Stimulated activated CD4-positive, alpha-beta T cell treated with anti-CD3 and anti-CD28 coated beads, Interleukin-12 subunit alpha, Interleukin-12 subunit beta, amount 100 ng/mL, for 24 hours (primary cell): ENCODE measurements around the gene PRDM16.

Source experiments
- DNase-seq, 2 experiments: peaks; one replicate each; pipeline ENCODE4 v3.0.0-alpha.2; 2020; ENCODE audit warnings: low read depth in 2 of 2

PRDM16 gene

DNA sequence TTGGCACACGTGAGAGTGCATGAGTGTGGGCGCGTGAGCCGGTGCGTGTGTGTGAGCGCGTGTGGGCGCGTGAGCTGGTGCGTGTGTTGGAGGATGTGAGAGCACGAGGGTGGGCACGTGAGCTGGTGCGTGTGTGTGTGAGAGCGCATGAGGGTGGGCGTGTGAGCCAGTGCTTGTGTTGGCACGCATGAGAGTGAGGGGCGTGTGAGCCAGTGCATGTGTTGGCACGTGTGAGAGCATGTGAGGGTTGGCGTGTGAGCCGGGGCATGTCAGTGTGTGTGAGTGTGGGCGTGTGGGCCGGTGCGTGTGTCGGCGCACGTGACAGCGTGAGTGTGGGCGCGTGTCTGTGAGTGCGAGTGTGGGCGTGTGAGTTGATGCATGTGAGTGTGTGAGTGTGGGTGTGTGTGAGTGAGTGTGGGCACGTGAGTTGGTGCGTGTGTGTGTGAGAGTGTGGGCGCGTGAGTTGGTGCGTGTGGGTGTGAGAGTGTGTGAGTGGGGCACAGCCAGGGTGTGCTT is 339.8 kb downstream of the PRDM16 start:
- DNase-seq = no peak

- no peak for DNase-seq
These were observed 340.6 kb downstream of the PRDM16 start for GRCh38 chr1:3409366-3410141.

DNA sequence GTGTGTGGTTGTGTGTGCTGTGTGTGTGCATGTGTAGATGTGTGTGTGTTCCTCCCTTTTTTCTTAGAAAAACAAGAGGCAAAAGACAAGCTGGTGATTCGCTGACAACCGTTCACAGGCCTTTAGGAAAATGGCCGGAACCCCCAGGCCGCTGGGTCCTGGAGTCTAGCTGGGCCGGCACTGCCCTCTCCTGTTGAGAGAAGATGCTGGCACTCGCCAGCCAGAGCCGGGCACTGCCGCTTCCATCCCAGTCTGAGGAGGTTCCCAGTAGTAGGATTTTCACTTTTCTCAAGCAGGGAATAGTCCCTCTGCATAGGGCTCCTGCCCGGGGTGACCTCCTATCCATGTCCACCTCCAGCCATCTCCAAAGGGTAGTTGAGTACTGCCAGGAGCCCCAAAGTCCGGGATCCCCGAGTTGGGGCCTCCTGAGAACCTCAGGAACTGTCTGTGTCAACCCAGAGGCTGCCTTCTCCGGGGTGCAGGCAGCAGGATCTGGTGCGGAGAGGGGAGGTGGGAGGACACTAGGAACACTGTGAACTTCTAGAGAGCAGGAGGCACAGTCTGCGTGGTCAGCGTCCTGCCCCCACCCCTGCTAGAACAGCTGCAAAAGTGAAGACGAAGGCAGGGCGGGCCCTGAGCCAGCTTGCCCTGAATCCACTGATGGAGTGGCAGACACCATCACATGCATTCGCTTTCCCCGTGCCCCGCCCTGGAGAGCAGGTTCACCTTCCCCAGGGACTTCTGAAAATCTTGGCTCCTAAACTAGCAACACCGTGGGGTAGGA is 341.3 kb downstream of the PRDM16 start:
- no peak for DNase-seq

DNA sequence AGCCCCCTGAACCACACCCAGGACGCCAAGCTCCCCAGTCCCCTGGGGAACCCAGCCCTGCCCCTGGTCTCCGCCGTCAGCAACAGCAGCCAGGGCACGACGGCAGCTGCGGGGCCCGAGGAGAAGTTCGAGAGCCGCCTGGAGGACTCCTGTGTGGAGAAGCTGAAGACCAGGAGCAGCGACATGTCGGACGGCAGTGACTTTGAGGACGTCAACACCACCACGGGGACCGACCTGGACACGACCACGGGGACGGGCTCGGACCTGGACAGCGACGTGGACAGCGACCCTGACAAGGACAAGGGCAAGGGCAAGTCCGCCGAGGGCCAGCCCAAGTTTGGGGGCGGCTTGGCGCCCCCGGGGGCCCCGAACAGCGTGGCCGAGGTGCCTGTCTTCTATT is 342.8 kb downstream of the PRDM16 start:
- DNase-seq = no peak

GRCh38 chr1:3412376-3412775 is 343.4 kb downstream of the PRDM16 start:
- no peak for DNase-seq

DNA sequence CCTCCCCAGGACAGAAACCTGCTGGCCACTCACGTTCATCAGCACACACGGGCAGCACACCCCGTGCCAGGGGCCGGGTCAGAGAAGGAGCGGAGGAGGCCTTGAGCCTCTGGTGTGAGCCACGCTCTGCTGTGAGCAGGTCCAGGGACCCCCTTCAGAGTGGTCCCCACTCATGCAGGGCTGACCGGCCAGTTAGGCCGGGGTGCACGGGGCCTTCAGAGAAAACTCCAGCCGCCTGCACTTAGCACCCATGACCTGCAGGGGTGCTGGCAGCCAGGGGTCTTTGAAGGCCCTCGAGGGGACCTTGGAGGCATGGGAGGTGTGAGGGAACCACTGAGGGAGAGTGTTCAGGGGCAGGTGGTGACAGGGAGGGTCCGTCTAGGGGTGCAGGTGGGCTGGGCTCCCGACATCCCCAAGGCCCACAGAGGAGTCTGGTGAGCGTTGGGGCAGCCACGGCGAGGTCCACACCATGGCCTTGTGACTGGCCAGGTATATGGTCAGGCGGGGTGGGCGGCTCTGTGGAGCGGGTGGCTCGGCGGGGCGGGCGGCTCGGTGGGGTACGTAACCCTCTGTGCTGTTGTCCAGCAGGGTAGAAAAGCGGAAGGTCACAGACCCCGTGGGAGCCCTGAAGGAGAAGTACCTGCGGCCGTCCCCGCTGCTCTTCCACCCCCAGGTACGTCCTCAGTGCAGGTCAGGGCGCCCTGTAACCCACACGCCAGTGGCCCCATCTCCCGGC is 345.1 kb downstream of the PRDM16 start:
- DNase-seq = no peak

- DNase-seq = no peak
These were observed 346.5 kb downstream of the PRDM16 start for GRCh38 chr1:3415260-3416090.

- DNase-seq = no peak
These were observed 348.2 kb downstream of the PRDM16 start for GRCh38 chr1:3417082-3417739.

DNA sequence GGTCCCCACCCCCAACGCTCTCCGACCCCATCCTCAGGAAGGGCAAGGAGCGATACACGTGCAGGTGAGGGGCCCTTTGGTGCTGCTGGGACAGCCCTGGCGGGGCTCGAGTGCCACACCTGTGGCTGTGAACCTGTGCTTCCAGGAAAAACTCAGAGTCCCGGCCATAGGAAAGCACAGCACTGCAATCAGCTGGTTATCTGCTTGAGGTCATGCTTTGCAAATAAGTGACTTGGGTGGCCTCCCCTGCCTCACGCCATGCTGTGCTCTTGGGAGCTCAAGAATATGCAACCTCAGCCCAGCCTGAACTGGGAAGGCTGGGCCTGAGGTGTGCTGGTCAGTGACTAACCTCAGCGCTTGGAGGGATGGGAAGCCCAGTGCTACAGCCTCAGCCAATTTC is 348.9 kb downstream of the PRDM16 start:
- DNase-seq = no peak

DNA sequence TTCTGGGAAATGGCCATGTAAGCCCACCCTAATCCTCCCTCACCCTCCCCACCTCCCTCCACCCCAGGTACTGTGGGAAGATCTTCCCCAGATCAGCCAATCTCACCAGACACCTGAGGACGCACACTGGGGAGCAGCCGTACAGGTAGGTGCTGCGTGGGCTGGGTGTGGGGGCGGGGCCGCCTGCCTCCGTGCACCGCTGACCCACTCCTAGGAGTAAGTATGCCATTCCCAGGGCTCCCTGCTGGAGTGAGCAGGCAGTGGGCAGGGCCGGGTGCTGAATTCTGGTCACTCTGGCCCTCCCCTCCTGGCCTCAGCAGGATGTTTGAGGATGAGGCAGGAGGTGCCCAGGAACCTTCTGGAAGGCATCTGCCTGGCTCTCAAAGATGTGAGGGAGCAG is 349.6 kb downstream of the PRDM16 start:
- DNase-seq = no peak

DNA sequence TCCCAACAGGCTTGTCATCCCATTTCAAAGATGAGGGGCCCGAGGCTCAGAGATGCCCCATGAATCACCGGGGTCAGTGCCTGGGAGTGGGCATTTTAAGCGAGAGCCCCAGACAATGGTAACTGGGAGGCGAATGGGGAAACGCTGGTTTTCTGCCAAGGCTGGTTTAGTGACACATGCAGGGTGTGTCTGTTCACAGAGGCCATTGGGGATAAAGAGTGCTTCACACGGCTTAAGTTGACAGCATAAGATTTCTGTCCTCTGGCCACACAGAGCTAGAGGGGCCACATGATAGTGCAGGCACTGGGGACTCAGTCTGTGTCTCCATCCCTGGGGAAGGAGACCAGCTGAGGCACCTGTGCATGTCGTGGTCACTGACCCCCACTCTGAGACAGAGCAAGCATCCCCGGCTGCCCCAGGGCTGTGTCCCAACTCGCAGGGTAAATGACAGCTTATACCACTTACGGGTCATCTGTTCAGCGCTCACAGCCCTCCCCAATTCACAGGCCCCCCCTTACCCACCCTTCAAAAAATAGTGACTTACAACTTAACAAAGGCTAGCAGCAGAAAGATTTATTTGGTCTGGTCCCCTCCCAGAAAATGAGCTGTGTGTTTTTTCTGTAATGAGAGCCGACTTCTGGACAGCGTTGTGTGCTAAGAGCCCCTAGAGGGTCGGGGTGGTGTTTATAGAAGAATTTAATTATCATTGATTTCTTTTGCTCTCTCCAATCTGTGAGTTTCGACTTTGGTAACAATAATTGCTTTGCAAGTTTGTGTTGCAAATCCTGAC is 350.6 kb downstream of the PRDM16 start:
- no peak for DNase-seq

DNA sequence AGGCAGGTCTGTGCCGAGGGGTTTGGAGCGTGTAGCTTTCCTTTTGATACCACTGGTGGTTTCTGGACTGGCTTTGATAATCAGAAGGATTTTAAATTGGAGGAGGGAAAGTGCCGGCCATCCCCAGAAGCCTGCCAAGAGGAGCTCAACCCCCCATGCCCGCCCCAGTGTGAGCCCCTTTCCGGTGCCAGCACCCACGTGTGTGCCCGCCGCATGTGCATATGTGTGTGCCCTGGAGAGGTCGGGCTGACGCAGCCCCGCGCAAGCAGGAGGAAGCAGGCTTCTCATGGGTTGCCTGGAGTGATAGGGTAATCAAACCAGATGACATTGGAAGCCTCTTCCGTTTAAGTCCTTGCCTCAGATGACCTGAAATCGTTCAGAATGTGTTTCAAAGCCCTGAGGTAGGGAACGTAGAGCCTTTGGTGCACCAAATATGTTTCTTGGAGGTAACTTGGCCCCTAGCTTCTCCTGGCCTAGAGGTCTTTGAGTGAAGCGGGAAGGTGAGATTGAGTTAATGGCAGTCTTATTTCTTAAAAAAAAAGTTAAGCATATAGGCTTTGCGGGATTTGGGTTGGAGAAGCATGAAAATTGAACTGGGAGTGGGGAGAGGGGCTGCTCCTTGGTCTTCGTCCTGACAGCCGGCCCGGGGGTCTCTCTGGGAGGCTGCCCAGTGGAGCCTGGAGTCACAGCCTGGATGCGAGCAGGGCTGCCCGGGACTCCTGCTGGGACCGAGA is 351.4 kb downstream of the PRDM16 start:
- DNase-seq = no peak

GRCh38 chr1:3422638-3423037 is 353.6 kb downstream of the PRDM16 start:
- no peak for DNase-seq

- DNase-seq = no peak
These were observed 354.3 kb downstream of the PRDM16 start for GRCh38 chr1:3423245-3423829.

DNA sequence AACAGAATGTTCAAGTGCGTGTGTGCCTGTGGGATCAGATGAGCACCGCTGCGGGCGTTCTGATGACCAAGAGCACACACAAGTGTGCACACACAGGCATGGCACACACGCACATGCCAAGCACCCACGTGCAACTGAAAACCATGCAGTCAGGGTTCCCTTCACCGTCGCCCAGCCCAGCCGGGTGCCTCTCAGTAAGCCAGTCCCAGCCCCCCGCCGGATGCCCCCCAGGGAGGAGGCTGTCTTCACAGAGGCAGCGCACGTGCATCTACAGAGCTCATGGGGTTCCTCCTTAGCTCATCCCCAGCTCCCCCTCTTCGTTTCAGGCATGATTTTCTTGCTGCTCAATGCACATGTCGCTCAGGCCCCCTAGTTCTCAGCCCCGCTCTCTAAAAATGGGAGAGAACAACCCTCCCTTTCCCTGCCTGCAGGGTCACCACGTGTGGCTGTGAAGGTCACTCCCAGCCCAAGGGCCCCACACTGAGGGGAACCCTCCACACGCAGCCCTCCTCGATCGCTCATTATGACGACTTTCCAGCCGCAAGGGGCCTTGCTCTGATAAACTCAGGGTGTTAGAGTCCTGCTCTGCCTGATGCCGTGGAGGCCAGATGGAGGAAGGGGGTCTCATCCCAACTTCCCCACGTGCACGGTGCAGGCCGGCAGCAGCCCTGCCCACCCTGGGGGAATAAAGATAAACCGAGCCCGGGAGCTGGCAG is 355.1 kb downstream of the PRDM16 start:
- no peak for DNase-seq

DNA sequence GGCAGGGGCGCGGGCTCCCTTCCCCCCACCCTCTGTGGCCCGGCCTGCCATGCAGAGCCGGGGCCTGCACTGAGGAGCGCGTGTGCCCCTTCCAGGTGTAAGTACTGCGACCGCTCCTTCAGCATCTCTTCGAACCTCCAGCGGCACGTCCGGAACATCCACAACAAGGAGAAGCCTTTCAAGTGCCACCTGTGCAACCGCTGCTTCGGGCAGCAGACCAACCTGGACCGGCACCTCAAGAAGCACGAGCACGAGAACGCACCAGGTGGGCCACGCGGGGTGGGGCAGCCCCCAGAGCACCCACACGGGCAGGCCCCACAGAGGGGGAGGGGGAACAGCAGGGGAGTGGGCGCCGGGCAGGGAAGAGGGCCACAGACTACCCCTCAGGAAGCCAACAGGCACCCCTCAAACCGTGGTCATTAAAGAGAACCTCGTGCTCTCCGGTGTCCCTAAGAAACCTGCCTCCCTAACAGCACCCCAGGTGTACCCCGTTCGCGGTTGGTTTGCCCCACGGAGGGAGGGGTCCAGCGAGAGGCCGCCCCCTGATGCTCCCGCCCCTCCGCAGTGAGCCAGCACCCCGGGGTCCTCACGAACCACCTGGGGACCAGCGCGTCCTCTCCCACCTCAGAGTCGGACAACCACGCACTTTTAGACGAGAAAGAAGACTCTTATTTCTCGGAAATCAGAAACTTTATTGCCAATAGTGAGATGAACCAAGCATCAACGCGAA is 356.6 kb downstream of the PRDM16 start:
- DNase-seq = no peak

DNA sequence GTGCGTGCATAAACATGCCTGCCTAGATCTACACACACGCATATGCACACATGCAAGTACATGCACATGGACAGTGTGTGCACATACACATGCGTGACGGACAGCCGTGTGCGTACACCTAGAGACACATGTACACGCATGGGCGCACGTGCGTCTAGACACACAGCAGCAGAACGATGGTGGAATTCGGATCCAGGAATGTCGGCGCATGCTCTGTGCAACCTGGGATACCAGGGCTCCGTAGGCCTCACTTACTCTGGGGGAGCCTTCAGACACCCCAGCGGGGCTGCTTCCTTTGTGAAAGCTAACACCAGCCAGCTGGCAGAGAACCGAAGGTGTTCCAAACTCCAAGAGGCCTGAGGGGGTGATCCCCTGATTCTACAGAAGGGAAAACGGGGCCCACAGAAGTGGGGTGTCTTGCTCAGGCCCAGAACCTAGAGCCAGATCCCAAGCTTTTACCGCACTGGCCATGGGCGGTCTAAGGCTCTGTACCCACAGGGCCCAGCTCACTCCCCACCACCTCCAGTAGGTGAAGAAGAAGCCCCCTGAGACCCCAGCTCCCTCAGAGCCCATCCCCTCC is 358.0 kb downstream of the PRDM16 start:
- DNase-seq = no peak
